Osteocyte (in vitro differentiated cells): Measurements from ENCODE around the gene GTF2H4. TPM values are rescaled to one million over a fixed set of nuclear protein-coding genes. Genes with fewer than 3 reads are reported as not detected.
"Not testable (repeated sequence)": the region's sequence is repeated elsewhere in the genome, so short reads cannot be mapped to it uniquely, and the experiment has no call there.

ENCODE experiments used
- DNase-seq: peaks from one replicate; pipeline ENCODE4 v3.0.0; 2021; ENCODE audit warnings: mixed read lengths; ENCODE audit not compliant: unreplicated experiment; ENCODE audit errors: extremely low spot score
- H3K27ac Mint-ChIP-seq: one replicate; pipeline ENCODE4 v1.8.0; 2021; ENCODE audit warnings: mild to moderate bottlenecking, mixed read lengths; ENCODE audit not compliant: unreplicated experiment
- H3K27me3 Mint-ChIP-seq: one replicate; pipeline ENCODE4 v1.8.0; 2021; ENCODE audit warnings: mixed read lengths; ENCODE audit not compliant: unreplicated experiment
- H3K36me3 Mint-ChIP-seq: one replicate; pipeline ENCODE4 v1.8.0; 2021; ENCODE audit warnings: mixed read lengths; ENCODE audit not compliant: unreplicated experiment
- H3K4me1 Mint-ChIP-seq: one replicate; pipeline ENCODE4 v1.8.0; 2021; ENCODE audit warnings: mixed read lengths; ENCODE audit not compliant: unreplicated experiment
- H3K4me3 Mint-ChIP-seq: one replicate; pipeline ENCODE4 v1.8.0; 2021; ENCODE audit warnings: mild to moderate bottlenecking, moderate library complexity, mixed read lengths; ENCODE audit not compliant: unreplicated experiment
- H3K9me3 Mint-ChIP-seq: one replicate; pipeline ENCODE4 v1.8.0; 2021; ENCODE audit warnings: mixed read lengths; ENCODE audit not compliant: unreplicated experiment
- long read RNA-seq: library from polyadenylated mRNA; unstranded; transcript quantifications from one replicate; pipeline ENCODE4 v2.0.0, GENCODE V29; 2021
- total RNA-seq: library from RNA; stranded (reverse); gene quantifications from 2 replicates; pipeline ENCODE4 v1.2.1, GENCODE V29; 2021
- TF ChIP-seq, protein P1 (sequence below): fragments of 200-600 bp; sonication (generic); IDR thresholded peaks from 2 replicates; pipeline ENCODE4 v1.5.0; 2021; ENCODE audit warnings: antibody characterized with exemption, mild to moderate bottlenecking, moderate library complexity

Gene GTF2H4
- 35.5 and 39.3 TPM in 2 replicates for total RNA-seq
- long read RNA-seq, transcript GTF2H4-201 (14 exons, 1,735 nt): major isoform, 25 of 44 reads
- long read RNA-seq, partial matches to known transcripts: 0 of 44 reads
- long read RNA-seq, other reads (novel, unspliced or antisense): 16 of 44 reads

DNA sequence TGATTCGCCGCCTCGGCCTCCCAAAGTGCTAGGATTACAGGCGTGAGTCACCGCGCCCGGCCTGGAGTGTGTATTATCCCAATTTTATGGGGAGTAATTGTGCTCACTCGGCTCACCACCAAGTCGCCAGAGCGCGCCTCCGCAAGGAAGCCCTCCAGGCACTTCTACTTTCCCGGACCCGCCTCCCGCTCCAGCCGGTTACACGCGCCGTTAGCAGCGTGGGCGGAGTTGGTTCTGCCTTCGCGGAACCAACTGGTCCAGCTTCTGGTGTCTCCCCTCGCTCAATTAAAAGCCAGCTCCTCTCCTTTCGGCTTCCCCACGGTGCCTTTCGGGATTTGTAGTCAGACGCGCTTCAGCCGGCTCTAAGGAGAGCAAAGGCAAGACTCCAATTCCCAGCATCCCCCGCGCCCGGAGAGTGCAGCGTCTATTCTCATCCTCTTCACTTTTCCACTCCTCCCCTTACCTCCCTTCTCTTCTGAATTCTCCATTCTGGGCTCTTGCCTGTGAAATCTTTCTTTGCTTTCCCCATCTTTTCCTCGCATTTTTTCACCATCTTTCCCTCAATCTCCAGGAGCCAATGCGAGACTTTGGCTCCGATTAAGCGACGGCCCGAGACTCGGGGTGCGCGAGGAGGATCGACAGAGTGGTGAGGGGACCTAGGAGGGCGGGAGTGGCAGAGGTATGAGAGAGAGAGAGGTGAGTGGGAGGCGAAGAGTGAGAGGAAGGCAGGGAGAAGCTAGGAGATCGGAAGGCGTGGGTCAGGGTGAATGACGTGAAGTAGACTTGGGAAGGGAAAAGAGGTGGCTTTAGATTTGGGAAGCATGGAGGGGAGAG lies at the start of gene GTF2H4:
Gene GTF2H4, plus strand, starts transcription at position 450 of the 834 bp plus-strand sequence.
- DNase-seq: peak; percentile 98

DNA sequence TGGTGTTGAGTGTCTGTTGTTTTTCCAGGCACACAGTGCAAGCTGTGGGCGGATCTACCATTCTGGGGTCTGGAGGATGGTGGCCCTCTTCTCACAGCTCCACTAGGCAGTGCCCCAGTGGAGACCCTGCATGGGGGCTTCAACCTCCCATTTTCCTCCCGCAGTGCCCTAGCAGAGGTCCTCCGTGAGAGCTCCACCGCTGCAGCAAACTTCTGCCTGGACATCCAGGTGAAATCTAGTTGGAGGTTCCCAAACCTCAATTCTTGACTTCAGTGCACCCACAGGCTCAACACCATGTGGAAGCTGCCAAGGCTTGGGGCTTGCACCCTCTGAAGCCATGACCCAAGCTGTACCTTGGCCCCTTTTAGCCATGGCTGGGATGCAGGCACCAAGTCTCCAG lies 48.3 kb upstream of the GTF2H4 start:
- not testable (repeated sequence) for H3K27ac Mint-ChIP-seq, H3K4me3 Mint-ChIP-seq, H3K9me3 Mint-ChIP-seq, DNase-seq, H3K36me3 Mint-ChIP-seq, H3K4me1 Mint-ChIP-seq
- H3K27me3 Mint-ChIP-seq: peaks cover 11% of the 10 kb centered on the region

More for the DNA sequence above, at the start of gene GTF2H4:
- Mint-ChIP-seq H3K4me3 (peak within 1 kb of the TSS; percentile 100), H3K9me3 (no peaks in the 10 kb centered on the region), H3K36me3 (peaks cover 9% of the 10 kb centered on the region), H3K4me1 (peaks cover 19% of the 10 kb centered on the region), H3K27me3 (no peaks in the 10 kb centered on the region), H3K27ac (peak within 1 kb of the TSS; percentile 81)
- TF ChIP-seq, protein P1, sequence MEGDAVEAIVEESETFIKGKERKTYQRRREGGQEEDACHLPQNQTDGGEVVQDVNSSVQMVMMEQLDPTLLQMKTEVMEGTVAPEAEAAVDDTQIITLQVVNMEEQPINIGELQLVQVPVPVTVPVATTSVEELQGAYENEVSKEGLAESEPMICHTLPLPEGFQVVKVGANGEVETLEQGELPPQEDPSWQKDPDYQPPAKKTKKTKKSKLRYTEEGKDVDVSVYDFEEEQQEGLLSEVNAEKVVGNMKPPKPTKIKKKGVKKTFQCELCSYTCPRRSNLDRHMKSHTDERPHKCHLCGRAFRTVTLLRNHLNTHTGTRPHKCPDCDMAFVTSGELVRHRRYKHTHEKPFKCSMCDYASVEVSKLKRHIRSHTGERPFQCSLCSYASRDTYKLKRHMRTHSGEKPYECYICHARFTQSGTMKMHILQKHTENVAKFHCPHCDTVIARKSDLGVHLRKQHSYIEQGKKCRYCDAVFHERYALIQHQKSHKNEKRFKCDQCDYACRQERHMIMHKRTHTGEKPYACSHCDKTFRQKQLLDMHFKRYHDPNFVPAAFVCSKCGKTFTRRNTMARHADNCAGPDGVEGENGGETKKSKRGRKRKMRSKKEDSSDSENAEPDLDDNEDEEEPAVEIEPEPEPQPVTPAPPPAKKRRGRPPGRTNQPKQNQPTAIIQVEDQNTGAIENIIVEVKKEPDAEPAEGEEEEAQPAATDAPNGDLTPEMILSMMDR: no peak

DNA sequence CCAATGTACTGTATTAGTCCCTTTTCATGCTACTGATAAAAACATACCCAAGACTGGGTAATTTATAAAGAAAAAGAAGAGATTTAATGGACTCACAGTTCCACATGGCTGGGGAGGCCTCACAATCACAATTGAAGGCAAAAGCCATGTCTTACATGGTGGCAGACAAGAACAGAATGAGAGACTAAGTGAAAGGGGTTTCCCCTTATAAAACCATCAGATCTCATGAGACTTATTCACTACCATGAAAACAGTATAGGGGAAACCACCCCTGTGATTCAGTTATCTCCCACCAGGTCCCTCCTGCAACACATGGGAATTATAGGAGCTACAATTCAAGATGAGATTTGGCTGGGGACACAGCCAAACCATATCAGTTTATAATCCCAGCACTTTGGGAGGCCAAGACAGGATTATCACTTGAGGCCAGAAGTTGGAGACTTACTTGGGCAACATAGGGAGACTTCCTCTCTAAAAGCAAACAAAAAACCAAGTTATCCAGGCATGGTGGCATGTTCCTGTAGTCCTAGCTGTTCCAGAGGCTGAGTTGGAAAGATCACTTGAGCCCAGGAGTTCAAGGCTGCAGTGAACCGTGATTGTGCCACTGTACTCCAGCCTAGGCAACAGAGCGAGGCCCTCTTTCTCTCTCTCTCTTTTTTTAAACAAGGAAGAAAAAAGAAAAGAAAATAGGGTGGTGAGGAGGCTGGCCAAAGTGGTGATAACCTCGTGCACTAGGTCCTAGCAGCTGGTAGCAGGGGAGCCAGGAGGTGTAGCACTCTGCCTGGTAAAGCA lies 46.6 kb upstream of the GTF2H4 start:
- Mint-ChIP-seq H3K9me3 (no peaks in the 10 kb centered on the region), H3K27me3 (peaks cover 7% of the 10 kb centered on the region), H3K36me3 (no peaks in the 10 kb centered on the region), H3K4me3 (no peak overlapping the region), H3K4me1 (peaks cover 7% of the 10 kb centered on the region), H3K27ac (no peak overlapping the region)
- DNase-seq: no peak
- TF ChIP-seq, protein P1: no peak

DNA sequence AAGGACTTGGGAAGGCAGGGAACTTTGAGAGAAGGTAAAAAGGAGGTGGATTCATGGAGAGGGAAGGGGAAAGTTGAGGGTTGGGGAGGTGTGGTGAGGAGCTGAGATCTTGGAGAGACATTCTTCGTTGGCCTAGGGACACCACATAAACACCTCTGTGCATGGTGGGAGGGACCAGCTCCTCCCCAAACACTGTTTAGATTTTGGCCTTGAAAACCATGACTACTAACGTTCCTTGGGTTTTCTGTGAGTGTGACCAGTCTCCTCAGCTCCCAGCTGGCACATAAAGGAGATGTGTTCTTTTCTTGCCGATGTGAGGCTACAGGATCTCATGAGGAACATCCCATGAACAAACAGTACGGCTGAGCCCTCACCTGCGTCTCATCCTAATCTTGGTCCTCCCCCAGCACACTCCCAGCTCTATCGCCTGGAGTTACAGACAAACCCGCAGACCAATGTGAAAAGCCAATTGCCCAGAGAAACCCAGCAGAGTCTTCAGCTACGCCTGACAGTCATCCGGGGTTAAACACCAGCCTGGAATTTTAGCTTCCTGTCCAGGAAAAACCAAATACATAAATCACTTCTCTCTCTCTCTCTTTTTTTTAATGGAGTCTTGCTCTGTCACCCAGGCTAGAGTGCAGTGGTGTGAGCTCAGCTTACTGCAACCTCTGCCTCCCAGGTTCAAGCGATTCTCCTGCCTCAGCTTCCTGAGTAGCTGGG lies 45.7 kb upstream of the GTF2H4 start:
- Mint-ChIP-seq H3K4me3 (no peak overlapping the region), H3K27ac (no peak overlapping the region), H3K36me3 (no peaks in the 10 kb centered on the region), H3K27me3 (peaks cover 4% of the 10 kb centered on the region), H3K9me3 (no peaks in the 10 kb centered on the region), H3K4me1 (peaks cover 6% of the 10 kb centered on the region)
- TF ChIP-seq, protein P1: no peak
- DNase-seq: no peak

DNA sequence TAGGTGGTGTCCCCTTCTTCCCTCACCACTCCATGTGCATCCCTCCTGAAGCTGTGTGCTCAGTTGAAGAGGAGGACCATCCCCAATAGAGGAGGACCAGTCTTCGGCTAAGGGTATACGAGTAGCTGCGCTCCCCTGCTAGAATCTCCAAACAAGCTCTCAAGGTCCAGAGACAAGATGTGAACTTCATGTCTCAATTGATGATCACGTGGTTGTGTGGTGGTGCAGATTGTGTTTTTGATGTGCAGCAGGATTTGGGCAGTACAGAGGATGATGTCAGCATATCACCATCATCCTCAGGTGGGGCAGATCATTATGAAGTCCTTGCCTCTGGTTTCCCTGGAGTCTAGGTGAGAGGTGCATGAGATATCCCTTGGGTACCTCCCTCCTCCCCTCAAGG lies 43.7 kb upstream of the GTF2H4 start:
- Mint-ChIP-seq H3K36me3 (peaks cover 1% of the 10 kb centered on the region), H3K9me3 (peaks cover 6% of the 10 kb centered on the region), H3K4me3 (no peak overlapping the region), H3K27me3 (peaks cover 4% of the 10 kb centered on the region), H3K4me1 (no peaks in the 10 kb centered on the region), H3K27ac (no peak overlapping the region)
- TF ChIP-seq, protein P1: no peak
- DNase-seq: no peak

DNA sequence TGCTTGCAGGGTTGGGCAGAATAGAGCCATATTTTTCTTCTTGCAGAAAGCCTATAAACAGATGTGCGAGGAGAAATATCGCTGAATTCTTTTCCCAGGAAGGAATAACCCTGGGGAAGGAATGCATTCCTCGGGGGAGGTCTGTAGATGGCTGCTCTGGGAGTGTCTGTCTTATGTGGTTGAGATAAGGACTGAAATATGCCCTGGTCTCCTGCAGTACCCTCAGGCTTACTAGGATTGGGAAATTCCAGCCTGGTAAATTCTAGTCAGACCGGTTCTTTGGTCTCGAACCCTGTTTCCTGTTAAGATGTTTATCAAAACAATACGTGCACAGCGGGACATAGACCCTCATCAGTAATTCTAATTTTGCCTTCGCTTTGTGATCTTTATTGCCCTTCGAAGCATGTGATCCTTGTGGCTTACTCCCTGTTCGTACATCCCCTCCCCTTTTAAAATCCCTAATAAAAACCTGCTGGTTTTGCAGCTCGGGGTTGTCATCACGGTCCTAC lies 38.7 kb upstream of the GTF2H4 start:
- H3K27me3 Mint-ChIP-seq, H3K27ac Mint-ChIP-seq, H3K4me1 Mint-ChIP-seq, H3K4me3 Mint-ChIP-seq, DNase-seq: not testable (repeated sequence)
- H3K9me3 Mint-ChIP-seq: peaks cover 26% of the 10 kb centered on the region
- H3K36me3 Mint-ChIP-seq: peaks cover 12% of the 10 kb centered on the region
